Activated CD8-positive, alpha-beta memory T cell treated with anti-CD3 and anti-CD28 coated beads, Interleukin-2, amount 50 U/mL, for 1 hour (primary cell): ENCODE results near the gene EEIG2.
"Not testable (repeated sequence)": the region's sequence is repeated elsewhere in the genome, so short reads cannot be mapped to it uniquely, and the experiment has no call there.

Source experiments
- DNase-seq: peaks from one replicate; pipeline ENCODE4 v3.0.0-alpha.2; 2020; ENCODE audit errors: extremely low read depth

The EEIG2 gene

GRCh38 chr1:108547493-108547892 lies 12.4 kb upstream of the EEIG2 start:
- not testable (repeated sequence) for DNase-seq

GRCh38 chr1:108551137-108551862 lies 8.6 kb upstream of the EEIG2 start:
- DNase-seq, result no peak

- no peak for DNase-seq
These were observed 6.0 kb upstream of the EEIG2 start for GRCh38 chr1:108553905-108554304.

GRCh38 chr1:108554682-108555427 lies 5.0 kb upstream of the EEIG2 start:
- no peak for DNase-seq

GRCh38 chr1:108556066-108556465 lies 3.8 kb upstream of the EEIG2 start:
- DNase-seq, result no peak

GRCh38 chr1:108556499-108556898 lies 3.4 kb upstream of the EEIG2 start:
- no peak for DNase-seq

- DNase-seq, result no peak
These were observed 2.6 kb upstream of the EEIG2 start for GRCh38 chr1:108557296-108557695.

GRCh38 chr1:108560189-108560873 lies 431 bp downstream of the EEIG2 start:
- DNase-seq, result no peak

- DNase-seq, result no peak
These were observed 1.1 kb downstream of the EEIG2 start for GRCh38 chr1:108560874-108561459.

GRCh38 chr1:108561689-108562326 lies 1.9 kb downstream of the EEIG2 start:
- peak; percentile 71 for DNase-seq

- DNase-seq, result no peak
These were observed 3.9 kb downstream of the EEIG2 start for GRCh38 chr1:108563808-108564207.

- DNase-seq, result no peak
These were observed 5.2 kb downstream of the EEIG2 start for GRCh38 chr1:108565081-108565480.

- DNase-seq, result no peak
These were observed 5.6 kb downstream of the EEIG2 start for GRCh38 chr1:108565512-108565911.

- DNase-seq, result no peak
These were observed 8.7 kb downstream of the EEIG2 start for GRCh38 chr1:108568589-108568988.

GRCh38 chr1:108569097-108569728 lies 9.3 kb downstream of the EEIG2 start:
- DNase-seq, result no peak

- DNase-seq, result no peak
These were observed 10.2 kb downstream of the EEIG2 start for GRCh38 chr1:108570128-108570527.

- no peak for DNase-seq
These were observed 11.1 kb downstream of the EEIG2 start for GRCh38 chr1:108570998-108571401.

- DNase-seq, result no peak
These were observed 12.3 kb downstream of the EEIG2 start for GRCh38 chr1:108572182-108572581.

- no peak for DNase-seq
These were observed 13.3 kb downstream of the EEIG2 start for GRCh38 chr1:108573183-108573582.

- DNase-seq, result no peak
These were observed 14.1 kb downstream of the EEIG2 start for GRCh38 chr1:108574008-108574407.

- DNase-seq, result no peak
These were observed 15.5 kb downstream of the EEIG2 start for GRCh38 chr1:108575375-108575774.
